Endothelial cell of umbilical vein (primary cell): Measurements from ENCODE around the gene HCAR1. TPM values are rescaled to one million over a fixed set of nuclear protein-coding genes. Genes with fewer than 3 reads are reported as not detected.

Experiments
- BruUV-seq: library from RNA; stranded (reverse); fragments of 400-500 nt; replicated peaks from 2 replicates; lab custom pipeline; 2021; lab: Mats Ljungman, UMichigan
- CTCF ChIA-PET: fragments of 300-600, 350-600 bp; sonication (Branson Sonifier 250); formaldehyde crosslinking; loops from one replicate; lab custom pipeline; 2021; ENCODE audit warnings: antibody characterized with exemption, inconsistent platforms; lab: Charles Lee
- POLR2A ChIA-PET: fragments of 300-600, 350-600 bp; sonication (Branson Sonifier 250); formaldehyde crosslinking; loops from one replicate; lab custom pipeline; 2021; ENCODE audit warnings: antibody characterized with exemption, inconsistent platforms; lab: Charles Lee
- DNase-seq: peaks from one replicate; pipeline ENCODE4 v3.0.0-alpha.2; 2011; ENCODE audit warnings: low read depth, low spot score
- FAIRE-seq: peaks from 2 replicates; lab custom pipeline; 2011; peaks lifted over from hg19 to GRCh38; lab: Jason Lieb, UNC
- H2AFZ ChIP-seq: 2 replicates; pipeline ENCODE4 v1.6.0; 2012; ENCODE audit warnings: low read depth, low read length, control low read depth, inconsistent platforms
- H3K27ac ChIP-seq: 2 replicates; pipeline ENCODE4 v1.5.1; 2011; ENCODE audit warnings: low read depth, mild to moderate bottlenecking, control low read depth, low read length, moderate library complexity; ENCODE audit not compliant: insufficient read depth
- H3K27me3 ChIP-seq, 2 experiments: 2 replicates each; pipeline versions ENCODE4 v1.6.0 to v1.6.1; 2011; ENCODE audit warnings: low read length in 2 of 2, mixed read lengths in 1 of 2; ENCODE audit not compliant: control insufficient read depth in 2 of 2, insufficient read depth in 2 of 2
- H3K36me3 ChIP-seq, 2 experiments: 2 replicates in 1 of 2; 3 replicates in 1 of 2; pipeline ENCODE4 v1.5.1; 2011; ENCODE audit warnings: low read length in 2 of 2, mild to moderate bottlenecking in 1 of 2, moderate library complexity in 1 of 2; ENCODE audit not compliant: control insufficient read depth in 2 of 2, insufficient read depth in 2 of 2; ENCODE audit errors: extremely low read depth in 1 of 2
- H3K4me1 ChIP-seq: 3 replicates; pipeline ENCODE4 v1.5.1; 2011; ENCODE audit warnings: mild to moderate bottlenecking, low read length; ENCODE audit not compliant: control insufficient read depth, insufficient read depth; ENCODE audit errors: extremely low read depth
- H3K4me2 ChIP-seq: 2 replicates; pipeline ENCODE4 v1.6.1; 2011; ENCODE audit warnings: low read length, control low read depth, mixed read lengths; ENCODE audit not compliant: insufficient read depth
- H3K4me3 ChIP-seq, 3 experiments: fragments of 200-600 bp in 1 of 3; sonication (generic), shearing (Covaris generic) in 1 of 3; replicated peaks in 1 of 3; 2 replicates each; pipeline ENCODE4 v1.5.1; 2011 to 2016; ENCODE audit warnings: control low read depth in 3 of 3, low read length in 3 of 3, mild to moderate bottlenecking in 2 of 3, inconsistent platforms in 1 of 3, low read depth in 1 of 3, moderate library complexity in 1 of 3; ENCODE audit not compliant: insufficient read depth in 1 of 3
- H3K79me2 ChIP-seq: 2 replicates; pipeline ENCODE4 v1.6.0; 2012; ENCODE audit warnings: low read length, inconsistent platforms; ENCODE audit not compliant: control insufficient read depth, insufficient read depth
- H3K9ac ChIP-seq: replicated peaks from 2 replicates; pipeline ENCODE3; 2011; ENCODE audit warnings: low read length, control low read depth; ENCODE audit not compliant: insufficient read depth; ENCODE audit errors: extremely low read depth
- H3K9me1 ChIP-seq: replicated peaks from 3 replicates; pipeline ENCODE4 v1.6.0; 2011; ENCODE audit warnings: mild to moderate bottlenecking, low read length; ENCODE audit not compliant: control insufficient read depth, insufficient read depth; ENCODE audit errors: extremely low read depth
- H3K9me3 ChIP-seq: replicated peaks from 2 replicates; pipeline ENCODE4 v1.5.1; 2012; ENCODE audit warnings: low read length, inconsistent platforms; ENCODE audit not compliant: control insufficient read depth, insufficient read depth
- H4K20me1 ChIP-seq: replicated peaks from 2 replicates; pipeline ENCODE3; 2011; ENCODE audit warnings: mild to moderate bottlenecking, low read length; ENCODE audit not compliant: control insufficient read depth, insufficient read depth; ENCODE audit errors: extremely low read depth
- CTCF ChIP-seq, 2 donors: IDR thresholded peaks; 1 replicate in 1 of 2; 2 replicates in 1 of 2; pipeline ENCODE4 v1.5.1; 2011; ENCODE audit warnings: low read length in 2 of 2, mild to moderate bottlenecking in 2 of 2, moderate library complexity in 2 of 2, control low read depth in 1 of 2, inconsistent platforms in 1 of 2, low read depth in 1 of 2; ENCODE audit not compliant: insufficient read depth in 1 of 2; ENCODE audit errors: extremely low read depth in 1 of 2
- EZH2 ChIP-seq: IDR thresholded peaks from 2 replicates; pipeline ENCODE4 v1.6.1; 2012; ENCODE audit warnings: borderline replicate concordance, low read depth, mild to moderate bottlenecking, moderate library complexity, low read length, inconsistent platforms; ENCODE audit not compliant: severe bottlenecking
- FOS ChIP-seq: IDR thresholded peaks from 2 replicates; pipeline ENCODE4 v1.6.1; 2011; ENCODE audit warnings: mild to moderate bottlenecking, low read length, moderate library complexity, borderline replicate concordance; ENCODE audit not compliant: insufficient read depth
- GATA2 ChIP-seq: IDR thresholded peaks from 2 replicates; pipeline ENCODE4 v1.7.0; 2011; ENCODE audit warnings: low read depth, mild to moderate bottlenecking, moderate library complexity, mixed read lengths, low read length; ENCODE audit not compliant: insufficient read length, insufficient read depth
- JUN ChIP-seq: IDR thresholded peaks from 2 replicates; pipeline ENCODE4 v1.6.1; 2011; ENCODE audit warnings: borderline replicate concordance, low read depth; ENCODE audit not compliant: insufficient read length, insufficient read depth
- MYC ChIP-seq: IDR thresholded peaks from one replicate; pipeline ENCODE4 v1.6.1; 2011; ENCODE audit warnings: mild to moderate bottlenecking, low read depth, low read length
- POLR2A ChIP-seq: IDR thresholded peaks from 2 replicates; pipeline ENCODE4 v1.6.1; 2012; ENCODE audit warnings: low read depth, mild to moderate bottlenecking, control low read depth, low read length
- POLR2AphosphoS5 ChIP-seq: IDR thresholded peaks from 2 replicates; pipeline ENCODE4 v1.6.1; 2012; ENCODE audit warnings: low read depth, mild to moderate bottlenecking, control low read depth, low read length, moderate library complexity; ENCODE audit not compliant: insufficient read depth
- dilution Hi-C: fragments of 300-500 bp; cut with MboI; formaldehyde crosslinking; loops from one replicate; pipeline ENCODE4 v1.15.0; 2019; ENCODE audit warnings: low sequenced_read_pairs; ENCODE audit not compliant: extremely low pct_ligation_motif_present
- intact Hi-C: fragments of 100-400 bp; cut with micrococcal nuclease; formaldehyde crosslinking; loops from one replicate; pipeline ENCODE4 v1.10.0; 2022
- polyA plus RNA-seq, 4 experiments: library from polyadenylated mRNA; depleted of rRNA in 3 of 4; stranded (reverse) in 3 of 4; unstranded in 1 of 4; fragments of >200 nt; gene quantifications; 2 replicates each; pipeline versions ENCODE4 v1.2.1 to v1.2.3, GENCODE V29; 2011 to 2012; ENCODE audit warnings: missing spikeins in 1 of 4
- total RNA-seq: library from RNA; stranded (reverse); gene quantifications from 2 replicates; pipeline ENCODE4 v1.2.3, GENCODE V29; 2021
- TF ChIP-seq, protein P1 (sequence below): IDR thresholded peaks from 2 replicates; pipeline ENCODE4 v1.6.1; 2011; ENCODE audit not compliant: insufficient read depth, insufficient read length

Gene HCAR1
- total and polyA plus RNA-seq, 2 donors (not counting 3 experiments of a cell fraction or from before 2014, with no cell fraction given): 0.04 TPM; not detected in 1

DNA sequence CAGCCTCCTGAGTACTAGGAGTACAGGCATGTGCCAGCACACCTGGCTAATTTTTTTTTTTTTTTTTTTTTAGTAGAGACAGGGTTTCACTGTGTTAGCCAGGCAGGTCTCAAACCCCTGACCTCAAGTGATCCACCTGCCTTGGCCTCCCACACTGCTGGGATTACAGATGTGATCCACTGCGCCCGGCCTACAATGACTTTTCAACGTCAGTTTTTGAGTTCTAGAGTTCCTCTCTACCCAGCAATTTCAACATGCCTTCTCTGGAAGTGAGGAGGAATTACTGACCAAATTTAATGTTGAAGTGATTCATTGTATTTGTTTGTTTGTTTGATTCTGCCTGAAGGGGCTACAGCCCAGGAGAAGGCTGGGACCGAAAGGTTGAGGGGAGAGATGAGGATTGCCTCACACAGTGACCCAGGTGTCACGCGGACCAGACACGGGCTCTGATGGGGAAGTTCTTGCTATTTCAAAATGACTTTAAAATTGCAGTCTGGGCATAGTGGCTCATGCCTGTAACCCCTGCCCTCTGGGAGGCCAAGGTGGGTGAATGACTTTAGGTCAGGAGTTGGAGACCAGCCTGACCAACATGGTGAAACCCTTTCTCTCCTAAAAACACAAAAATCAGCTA lies 13.4 kb upstream of the HCAR1 start:
- FAIRE-seq (no peak), DNase-seq (no peak)
- Histone ChIP-seq H2AFZ (no peak overlapping the region), H3K4me2 (no peak overlapping the region), H4K20me1 (no peaks in the 10 kb centered on the region), H3K9me3 (no peaks in the 10 kb centered on the region), H3K27me3 (no peaks in the 10 kb centered on the region), H3K4me1 (no peaks in the 10 kb centered on the region), H3K79me2 (no peaks in the 10 kb centered on the region), H3K27ac (no peak overlapping the region), H3K9me1 (no peaks in the 10 kb centered on the region), H3K4me3 (no peak overlapping the region), H3K9ac (no peak overlapping the region), H3K36me3 (no peaks in the 10 kb centered on the region)
- ChIA-PET CTCF (interaction anchor here (1.2 kb wide), 1 partner anchor 106 kb away, joined by 3 read pairs; no protein-coding TSS in a partner anchor), POLR2A (no interaction called here)
- BruUV-seq: no TSS peak
- TF ChIP-seq POLR2A (no peak), CTCF (IDR thresholded peaks at IDR 0.05; ENCODE audit: extremely low read depth in 1 of 2, insufficient read depth in 1 of 2, low read depth in 1 of 2, low read length in 2 of 2) (no peak), FOS (no peak), EZH2 (no peak), POLR2AphosphoS5 (no peak), GATA2 (no peak), MYC (no peak), JUN (no peak)
- TF ChIP-seq, protein P1, sequence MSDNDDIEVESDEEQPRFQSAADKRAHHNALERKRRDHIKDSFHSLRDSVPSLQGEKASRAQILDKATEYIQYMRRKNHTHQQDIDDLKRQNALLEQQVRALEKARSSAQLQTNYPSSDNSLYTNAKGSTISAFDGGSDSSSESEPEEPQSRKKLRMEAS: no peak
- dilution Hi-C loops (no loop called here), intact Hi-C loops (no loop called here)
